ENCODE data around the gene EPS15.

GRCh38 chr1:51487628-51488027, 31.4 kb downstream of the EPS15 start:
- TF ChIP-seq CTCF (IDR thresholded peaks at IDR 0.05) (no peak), POLR2A (IDR thresholded peaks at IDR 0.05) (no peak), EP300 (IDR thresholded peaks at IDR 0.05; ENCODE audit: low read depth) (no peak), POLR2AphosphoS5 (IDR thresholded peaks at IDR 0.05) (no peak)

Data from transverse colon (tissue), 4 donors.